H54 (cell line): ENCODE results near the gene PPP1CB.

Experiments
- DNase-seq: peaks from one replicate; pipeline ENCODE4 v3.0.0; 2011; ENCODE audit warnings: low spot score, mixed read lengths; ENCODE audit not compliant: insufficient read length
- FAIRE-seq: peaks from 3 replicates; lab custom pipeline; 2011; peaks lifted over from hg19 to GRCh38; lab: Jason Lieb, UNC
- POLR2A ChIP-seq: IDR thresholded peaks from 2 replicates; pipeline ENCODE4 v1.6.1; 2011; ENCODE audit warnings: low read depth, mild to moderate bottlenecking, low read length

PPP1CB gene

GRCh38 chr2:28824207-28824606 lies 72.6 kb downstream of the PPP1CB start:
- no peak for FAIRE-seq
- no peak for DNase-seq
- TF ChIP-seq POLR2A: no peak

DNA sequence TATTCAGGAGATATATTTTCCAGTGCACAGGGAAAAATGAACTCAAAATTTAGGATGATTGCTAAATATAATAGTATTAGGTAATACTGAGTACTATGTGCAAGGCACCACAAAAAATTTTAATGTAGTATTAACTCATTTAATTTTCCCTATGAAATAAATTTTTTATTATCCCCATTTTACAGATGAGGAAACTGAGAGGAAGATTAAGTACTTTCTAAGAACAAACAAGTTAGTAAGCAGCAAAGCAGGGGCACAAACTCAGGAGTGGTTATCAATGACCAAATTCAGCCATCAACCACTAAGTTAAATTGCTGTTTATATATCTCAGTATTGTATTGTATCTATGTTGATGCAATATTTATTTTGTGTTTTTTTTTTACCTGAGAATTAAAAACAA lies 73.2 kb downstream of the PPP1CB start:
- TF ChIP-seq POLR2A: no peak
- FAIRE-seq (no peak), DNase-seq (no peak)

GRCh38 chr2:28828382-28828781 lies 76.8 kb downstream of the PPP1CB start:
- no peak for DNase-seq
- TF ChIP-seq POLR2A: no peak
- peak; percentile 80 for FAIRE-seq

DNA sequence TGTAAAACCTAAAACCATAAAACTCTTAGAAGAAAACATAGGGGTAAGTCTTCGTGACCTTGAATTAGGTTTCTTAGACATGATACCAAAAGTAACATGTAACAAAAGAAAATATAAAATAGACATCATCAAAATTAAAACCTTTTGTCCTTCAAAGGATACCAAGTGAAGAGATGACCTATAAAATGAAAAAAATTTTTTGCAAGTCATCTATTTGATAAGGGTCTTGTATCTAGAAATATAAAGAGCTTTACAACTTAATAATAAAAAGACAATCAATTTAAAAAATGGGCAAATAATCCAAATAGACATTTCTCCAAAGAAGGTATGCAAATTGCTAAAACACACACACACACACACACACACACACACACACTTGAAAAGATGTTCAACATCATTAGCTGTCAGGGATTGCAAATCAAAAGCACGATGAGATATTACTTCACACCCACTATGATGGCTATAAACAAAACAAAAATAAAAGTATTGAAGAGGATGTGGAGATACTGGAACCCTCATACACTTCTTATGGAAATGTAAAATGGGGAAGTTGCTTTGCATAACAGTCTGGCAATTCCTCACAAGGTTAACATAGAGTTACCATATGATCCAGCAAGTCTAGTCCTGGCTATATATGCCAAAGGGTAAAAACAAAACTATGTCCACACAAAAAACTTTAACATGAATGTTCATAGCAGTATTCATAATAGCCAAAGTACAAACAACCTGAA lies 82.3 kb downstream of the PPP1CB start:
- FAIRE-seq (no peak), DNase-seq (no peak)
- no peak for TF ChIP-seq POLR2A

DNA sequence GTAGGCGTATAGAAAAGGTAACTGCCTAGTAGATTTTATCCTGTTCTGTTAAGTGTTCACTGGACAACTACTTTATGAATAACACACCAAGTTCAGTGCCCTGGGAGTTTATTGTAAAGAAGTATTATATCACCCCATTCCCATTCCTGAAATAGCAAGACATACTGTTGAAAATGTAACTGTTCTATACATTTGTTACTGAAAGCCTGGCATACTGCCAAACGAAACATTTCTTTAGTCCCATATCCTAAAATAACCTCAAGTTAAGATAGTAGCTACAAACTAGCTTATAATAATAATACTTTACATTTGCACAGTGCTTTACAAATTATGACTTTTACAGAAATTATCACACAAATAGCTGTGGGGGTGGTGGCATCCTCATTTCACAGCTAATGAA lies 84.2 kb downstream of the PPP1CB start:
- DNase-seq (no peak), FAIRE-seq (no peak)
- TF ChIP-seq POLR2A: no peak

- no peak for DNase-seq
- FAIRE-seq: no peak
- no peak for TF ChIP-seq POLR2A
Measured at GRCh38 chr2:28838971-28839370, 87.3 kb downstream of the PPP1CB start.

GRCh38 chr2:28842042-28842441 lies 90.4 kb downstream of the PPP1CB start:
- FAIRE-seq (no peak), DNase-seq (no peak)
- no peak for TF ChIP-seq POLR2A
